ENCODE measurements around the gene GLIS2.

- TF ChIP-seq RAD21 (IDR thresholded peaks at IDR 0.05) (no peak), HNF4G (IDR thresholded peaks at IDR 0.05) (no peak), GABPA (IDR thresholded peaks at IDR 0.05 in 1 of 2, conservative IDR thresholded peaks at IDR 0.05 in 1 of 2) (no peak), TAF1 (conservative IDR thresholded peaks at IDR 0.05) (no peak), REST (IDR thresholded peaks at IDR 0.05) (no peak), FOXA1 (IDR thresholded peaks at IDR 0.05) (no peak), YY1 (IDR thresholded peaks at IDR 0.05) (no peak)
- TF ChIP-seq, protein P1, sequence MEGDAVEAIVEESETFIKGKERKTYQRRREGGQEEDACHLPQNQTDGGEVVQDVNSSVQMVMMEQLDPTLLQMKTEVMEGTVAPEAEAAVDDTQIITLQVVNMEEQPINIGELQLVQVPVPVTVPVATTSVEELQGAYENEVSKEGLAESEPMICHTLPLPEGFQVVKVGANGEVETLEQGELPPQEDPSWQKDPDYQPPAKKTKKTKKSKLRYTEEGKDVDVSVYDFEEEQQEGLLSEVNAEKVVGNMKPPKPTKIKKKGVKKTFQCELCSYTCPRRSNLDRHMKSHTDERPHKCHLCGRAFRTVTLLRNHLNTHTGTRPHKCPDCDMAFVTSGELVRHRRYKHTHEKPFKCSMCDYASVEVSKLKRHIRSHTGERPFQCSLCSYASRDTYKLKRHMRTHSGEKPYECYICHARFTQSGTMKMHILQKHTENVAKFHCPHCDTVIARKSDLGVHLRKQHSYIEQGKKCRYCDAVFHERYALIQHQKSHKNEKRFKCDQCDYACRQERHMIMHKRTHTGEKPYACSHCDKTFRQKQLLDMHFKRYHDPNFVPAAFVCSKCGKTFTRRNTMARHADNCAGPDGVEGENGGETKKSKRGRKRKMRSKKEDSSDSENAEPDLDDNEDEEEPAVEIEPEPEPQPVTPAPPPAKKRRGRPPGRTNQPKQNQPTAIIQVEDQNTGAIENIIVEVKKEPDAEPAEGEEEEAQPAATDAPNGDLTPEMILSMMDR (IDR thresholded peaks at IDR 0.05; ENCODE audit: low read depth, low read length, missing input control), result no peak
- TF ChIP-seq, protein P2, sequence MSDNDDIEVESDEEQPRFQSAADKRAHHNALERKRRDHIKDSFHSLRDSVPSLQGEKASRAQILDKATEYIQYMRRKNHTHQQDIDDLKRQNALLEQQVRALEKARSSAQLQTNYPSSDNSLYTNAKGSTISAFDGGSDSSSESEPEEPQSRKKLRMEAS (IDR thresholded peaks at IDR 0.05), result no peak
- TF ChIP-seq, protein P3, sequence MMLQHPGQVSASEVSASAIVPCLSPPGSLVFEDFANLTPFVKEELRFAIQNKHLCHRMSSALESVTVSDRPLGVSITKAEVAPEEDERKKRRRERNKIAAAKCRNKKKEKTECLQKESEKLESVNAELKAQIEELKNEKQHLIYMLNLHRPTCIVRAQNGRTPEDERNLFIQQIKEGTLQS (IDR thresholded peaks at IDR 0.05), result no peak
Measured at GRCh38 chr16:4323845-4324488, 8.1 kb downstream of the GLIS2 start.

Data from liver (tissue), 3 donors.